B cell (primary cell): Measurements from ENCODE around the gene KCNIP1. TPM values are rescaled to one million over a fixed set of nuclear protein-coding genes. Genes with fewer than 3 reads are reported as not detected.

Experiments
- ATAC-seq: fragments of 200-7000 bp; cut with Tn5 transposase; one replicate; pipeline ENCODE4 v1.10.0; 2021; ENCODE audit warnings: low read depth, mild to moderate bottlenecking, moderate number of reproducible peaks, moderate library complexity
- CTCF ChIA-PET: fragments of 350-600 bp; sonication (Branson Sonifier 250); formaldehyde crosslinking; loops from one replicate; lab custom pipeline; 2021; ENCODE audit warnings: antibody characterized with exemption, inconsistent platforms; lab: Charles Lee
- POLR2A ChIA-PET: fragments of 350-600 bp; sonication (Branson Sonifier 250); formaldehyde crosslinking; loops from one replicate; lab custom pipeline; 2021; ENCODE audit warnings: antibody characterized with exemption; lab: Charles Lee
- DNase-seq: peaks from one replicate; pipeline ENCODE4 v3.0.0; 2013
- H2AFZ ChIP-seq: 2 replicates; pipeline ENCODE4 v1.6.1; 2012; ENCODE audit warnings: mild to moderate bottlenecking, low read depth, low read length; ENCODE audit not compliant: insufficient read depth, poor library complexity, severe bottlenecking
- H3K27ac ChIP-seq, 2 donors: 1 replicate in 1 of 2; 2 replicates in 1 of 2; pipeline ENCODE4 v1.5.1; 2012 to 2013; ENCODE audit warnings: low read length in 2 of 2, mild to moderate bottlenecking in 2 of 2, moderate library complexity in 1 of 2
- H3K27me3 ChIP-seq, 4 experiments: fragments of 200-600 bp in 1 of 4; sonication (generic) in 1 of 4; replicated peaks in 1 of 4; 1 replicate in 2 of 4; 2 replicates in 2 of 4; pipeline versions ENCODE4 v1.6.1 to v1.7.0; 2013 to 2016; ENCODE audit warnings: low read length in 3 of 4, mild to moderate bottlenecking in 2 of 4, mixed read lengths in 1 of 4, moderate library complexity in 1 of 4; ENCODE audit not compliant: insufficient read depth in 4 of 4, control insufficient read depth in 3 of 4; ENCODE audit errors: control extremely low read depth in 1 of 4
- H3K36me3 ChIP-seq, 2 experiments: replicated peaks in 1 of 2; 1 replicate in 1 of 2; 2 replicates in 1 of 2; pipeline versions ENCODE4 v1.6.1 to v1.7.1; 2013; ENCODE audit warnings: low read length in 1 of 2; ENCODE audit not compliant: insufficient read depth in 2 of 2, control insufficient read depth in 1 of 2; ENCODE audit errors: control extremely low read depth in 1 of 2, extremely low read depth in 1 of 2
- H3K4me1 ChIP-seq, 2 donors: fragments of 200-600 bp in 1 of 2; sonication (generic) in 1 of 2; 1 replicate in 1 of 2; 2 replicates in 1 of 2; pipeline versions ENCODE4 v1.5.1 to v1.6.1; 2013 to 2017; ENCODE audit warnings: low read length in 2 of 2; ENCODE audit not compliant: control insufficient read depth in 2 of 2, insufficient read depth in 2 of 2
- H3K4me2 ChIP-seq: replicated peaks from 2 replicates; pipeline ENCODE3; 2012; ENCODE audit warnings: mild to moderate bottlenecking, low read depth, low read length; ENCODE audit not compliant: poor library complexity, severe bottlenecking
- H3K4me3 ChIP-seq, 5 experiments: fragments of 200-600 bp in 1 of 5; sonication (generic) in 1 of 5; 1 replicate in 3 of 5; 2 replicates in 2 of 5; pipeline versions ENCODE4 v1.5.1 to v1.7.0; 2011 to 2016; ENCODE audit warnings: low read length in 4 of 5, mild to moderate bottlenecking in 4 of 5, low read depth in 2 of 5, control low read depth in 1 of 5, moderate library complexity in 1 of 5; ENCODE audit not compliant: insufficient read depth in 1 of 5; ENCODE audit errors: control extremely low read depth in 1 of 5, extremely low read depth in 1 of 5
- H3K79me2 ChIP-seq: fragments of 200-600 bp; sonication (generic); one replicate; pipeline ENCODE4 v1.6.0; 2016; ENCODE audit warnings: low read length; ENCODE audit not compliant: control insufficient read depth, insufficient read depth
- H3K9ac ChIP-seq: fragments of 200-600 bp; sonication (generic); 2 replicates; pipeline ENCODE4 v1.6.1; 2017; ENCODE audit warnings: mild to moderate bottlenecking, low read length, moderate library complexity
- H3K9me3 ChIP-seq, 3 donors: one replicate each; pipeline versions ENCODE4 v1.6.1 to v1.7.1; 2013; ENCODE audit warnings: low read length in 2 of 3; ENCODE audit not compliant: control insufficient read depth in 2 of 3, insufficient read depth in 1 of 3; ENCODE audit errors: control extremely low read depth in 1 of 3
- H4K20me1 ChIP-seq: 2 replicates; pipeline ENCODE4 v1.6.0; 2012; ENCODE audit warnings: mild to moderate bottlenecking, low read length; ENCODE audit not compliant: insufficient read depth, control insufficient read depth, poor library complexity, severe bottlenecking
- H3K27ac Mint-ChIP-seq: one replicate; pipeline ENCODE4 v1.8.0; 2021; ENCODE audit warnings: mixed read lengths
- H3K27me3 Mint-ChIP-seq: one replicate; pipeline ENCODE4 v1.8.0; 2021; ENCODE audit warnings: mixed read lengths
- H3K4me1 Mint-ChIP-seq: one replicate; pipeline ENCODE4 v1.8.0; 2021; ENCODE audit warnings: mixed read lengths
- H3K4me3 Mint-ChIP-seq: one replicate; pipeline ENCODE4 v1.8.0; 2021; ENCODE audit warnings: mixed read lengths
- H3K9me3 Mint-ChIP-seq: one replicate; pipeline ENCODE4 v1.8.0; 2022; ENCODE audit warnings: mixed read lengths; ENCODE audit not compliant: insufficient read depth
- CTCF ChIP-seq: fragments of 200-600 bp; IDR thresholded peaks from one replicate; pipeline ENCODE4 v1.8.0; 2022; ENCODE audit warnings: antibody characterized with exemption, mild to moderate bottlenecking
- EZH2 ChIP-seq: IDR thresholded peaks from 2 replicates; pipeline ENCODE4 v1.6.1; 2012; ENCODE audit warnings: borderline replicate concordance, low read depth, mild to moderate bottlenecking, moderate library complexity, low read length; ENCODE audit not compliant: insufficient read depth, poor library complexity, severe bottlenecking
- WGBS: methylation state at CpG from one replicate; pipeline ENCODE4 v1.1.5; 2013; ENCODE audit warnings: missing lambda C conversion rate; ENCODE audit not compliant: insufficient coverage; 5-methylcytosine and 5-hydroxymethylcytosine counted together
- intact Hi-C: fragments of 100-400 bp; cut with micrococcal nuclease; formaldehyde crosslinking; loops from one replicate; pipeline ENCODE4 v1.10.0; 2022
- polyA plus RNA-seq: library from polyadenylated mRNA; depleted of rRNA; stranded (reverse); fragments of >200 nt; gene quantifications from 2 replicates; pipeline ENCODE4 v1.2.3, GENCODE V29; 2012
- total RNA-seq, 2 donors: library from RNA; stranded (reverse); fragments of 120-200 nt in 1 of 2; gene quantifications; 1 replicate in 1 of 2; 2 replicates in 1 of 2; pipeline versions ENCODE4 v1.2.3 to v1.2.4, GENCODE V29; 2013 to 2022

KCNIP1 gene
- total and polyA plus RNA-seq, 2 donors (not counting 1 experiment from before 2014, with no cell fraction given) = not detected

GRCh38 chr5:170691657-170692056 lies 187.8 kb downstream of the KCNIP1 start:
- TF ChIP-seq EZH2 (no peak), CTCF (no peak)
- Histone ChIP-seq H3K9ac (no peak overlapping the region), H3K79me2 (no peaks in the 10 kb centered on the region), H3K27ac (no peak overlapping the region), H3K4me1 (no peaks in the 10 kb centered on the region), H2AFZ (no peak overlapping the region), H4K20me1 (no peaks in the 10 kb centered on the region), H3K4me3 (no peak overlapping the region), H3K36me3 (no peaks in the 10 kb centered on the region), H3K9me3 (no peaks in the 10 kb centered on the region), H3K4me2 (no peak overlapping the region), H3K27me3 (peaks cover 0 to 12% (median 0%) of the 10 kb centered on the region in 4 experiments)
- intact Hi-C loops = no loop called here
- Mint-ChIP-seq H3K27ac (no peak overlapping the region), H3K9me3 (no peaks in the 10 kb centered on the region), H3K4me1 (no peaks in the 10 kb centered on the region), H3K4me3 (no peak overlapping the region), H3K27me3 (peaks cover 64% of the 10 kb centered on the region)
- no peak for ATAC-seq
- WGBS = 17% methylated on average over 1 of the region's 4 CpGs
- ChIA-PET POLR2A (no interaction called here), CTCF (no interaction called here)
- DNase-seq = no peak

GRCh38 chr5:170693701-170694100 lies 189.9 kb downstream of the KCNIP1 start:
- WGBS = 63% methylated on average over 4 of the region's 4 CpGs
- POLR2A ChIA-PET = no interaction called here
- Mint-ChIP-seq H3K27me3 (peaks cover 64% of the 10 kb centered on the region), H3K9me3 (no peaks in the 10 kb centered on the region), H3K4me3 (no peak overlapping the region), H3K4me1 (no peaks in the 10 kb centered on the region), H3K27ac (no peak overlapping the region)
- no peaks in the 10 kb centered on the region for H3K9me3 ChIP-seq
- CTCF ChIA-PET = no interaction called here
- H3K9ac ChIP-seq = no peak overlapping the region
- peaks cover 0 to 13% (median 0%) of the 10 kb centered on the region in 4 experiments for H3K27me3 ChIP-seq
- no peaks in the 10 kb centered on the region for H3K4me1 ChIP-seq
- no peaks in the 10 kb centered on the region for H4K20me1 ChIP-seq
- H3K27ac ChIP-seq = no peak overlapping the region
- no peaks in the 10 kb centered on the region for H3K79me2 ChIP-seq
- no peak overlapping the region for H3K4me3 ChIP-seq
- intact Hi-C loops = no loop called here
- DNase-seq (no peak), ATAC-seq (no peak)
- no peak overlapping the region for H3K4me2 ChIP-seq
- H3K36me3 ChIP-seq = no peaks in the 10 kb centered on the region
- H2AFZ ChIP-seq = no peak overlapping the region
- TF ChIP-seq CTCF (no peak), EZH2 (no peak)
